Bronchial epithelial cell (primary cell): Measurements from ENCODE around the gene MDGA2. TPM values are rescaled to one million over a fixed set of nuclear protein-coding genes. Genes with fewer than 3 reads are reported as not detected.

ENCODE experiments used
- DNase-seq: peaks from one replicate; pipeline ENCODE4 v3.0.0-alpha.2; 2010; ENCODE audit warnings: low read depth
- FAIRE-seq: peaks from 2 replicates; lab custom pipeline; 2011; peaks lifted over from hg19 to GRCh38; lab: Jason Lieb, UNC
- H3K27me3 ChIP-seq: 2 replicates; pipeline ENCODE4 v1.5.1; 2011; ENCODE audit warnings: low read length; ENCODE audit not compliant: control insufficient read depth, insufficient read depth
- H3K36me3 ChIP-seq: 2 replicates; pipeline ENCODE4 v1.5.1; 2011; ENCODE audit warnings: low read length; ENCODE audit not compliant: control insufficient read depth, insufficient read depth
- H3K4me3 ChIP-seq: 2 replicates; pipeline ENCODE4 v1.5.1; 2011; ENCODE audit warnings: mild to moderate bottlenecking, low read depth, low read length, control low read depth
- CTCF ChIP-seq: IDR thresholded peaks from 2 replicates; pipeline ENCODE4 v1.5.1; 2011; ENCODE audit warnings: mild to moderate bottlenecking, moderate library complexity, low read length, control low read depth, inconsistent platforms; ENCODE audit not compliant: insufficient read depth, severe bottlenecking
- total RNA-seq: library from RNA; depleted of rRNA; stranded (reverse); fragments of >200 nt; gene quantifications from 2 replicates; pipeline ENCODE4 v1.2.1, GENCODE V29; 2014

Gene MDGA2
- total RNA-seq, 1 donor from 2014 or later: not detected

- Histone ChIP-seq H3K36me3 (no peaks in the 10 kb centered on the region), H3K27me3 (peaks cover 22% of the 10 kb centered on the region), H3K4me3 (no peak overlapping the region)
- TF ChIP-seq CTCF: no peak
- FAIRE-seq (no peak), DNase-seq (no peak)
These were observed 601 bp downstream of the MDGA2 start for GRCh38 chr14:47674543-47675465.

- Histone ChIP-seq H3K36me3 (no peaks in the 10 kb centered on the region), H3K27me3 (peaks cover 22% of the 10 kb centered on the region), H3K4me3 (no peak overlapping the region)
- TF ChIP-seq CTCF: no peak
- no peak for DNase-seq
- no peak for FAIRE-seq
These were observed 1.3 kb downstream of the MDGA2 start for GRCh38 chr14:47674148-47674542.

- no peaks in the 10 kb centered on the region for H3K36me3 ChIP-seq
- FAIRE-seq: no peak
- no peaks in the 10 kb centered on the region for H3K27me3 ChIP-seq
- no peak overlapping the region for H3K4me3 ChIP-seq
- TF ChIP-seq CTCF: no peak
- no peak for DNase-seq
These were observed 9.9 kb downstream of the MDGA2 start for GRCh38 chr14:47665337-47666134.

GRCh38 chr14:47662466-47662865, 12.9 kb downstream of the MDGA2 start:
- H3K27me3 ChIP-seq: no peaks in the 10 kb centered on the region
- DNase-seq (no peak), FAIRE-seq (no peak)
- H3K4me3 ChIP-seq: no peak overlapping the region
- TF ChIP-seq CTCF: no peak
- H3K36me3 ChIP-seq: no peaks in the 10 kb centered on the region

- DNase-seq (no peak), FAIRE-seq (no peak)
- no peaks in the 10 kb centered on the region for H3K36me3 ChIP-seq
- H3K27me3 ChIP-seq: no peaks in the 10 kb centered on the region
- TF ChIP-seq CTCF: no peak
- H3K4me3 ChIP-seq: no peak overlapping the region
These were observed 15.2 kb downstream of the MDGA2 start for GRCh38 chr14:47660158-47660557.
